HepG2 (cell line): ENCODE results near the gene RNASE11. TPM values are rescaled to one million over a fixed set of nuclear protein-coding genes. Genes with fewer than 3 reads are reported as not detected.

Experiments
- AKNA ChIP-seq: sonication (generic); formaldehyde crosslinking; IDR thresholded peaks from 2 replicates; pipeline ENCODE4 v1.4.0; 2020; ENCODE audit warnings: missing genetic modification reagents, borderline replicate concordance
- CREB3 ChIP-seq: sonication (generic); formaldehyde crosslinking; IDR thresholded peaks from 2 replicates; pipeline ENCODE4 v1.5.0; 2020; ENCODE audit warnings: missing genetic modification reagents
- GRHL1 ChIP-seq: sonication (generic); formaldehyde crosslinking; conservative IDR thresholded peaks from 2 replicates; pipeline ENCODE4 v1.8.0; 2022; ENCODE audit warnings: missing genetic modification reagents
- HMGA1 ChIP-seq: sonication (generic); formaldehyde crosslinking; conservative IDR thresholded peaks from 2 replicates; pipeline ENCODE4 v1.4.0; 2020; ENCODE audit warnings: missing genetic modification reagents
- MIXL1 ChIP-seq: IDR thresholded peaks from 2 replicates; pipeline ENCODE4 v1.6.1; 2016
- MTA3 ChIP-seq: sonication (generic); formaldehyde crosslinking; IDR thresholded peaks from 2 replicates; pipeline ENCODE4 v1.4.0; 2020; ENCODE audit warnings: missing genetic modification reagents
- NFIB ChIP-seq: sonication (generic); formaldehyde crosslinking; IDR thresholded peaks from 2 replicates; pipeline ENCODE4 v1.9.0; 2021; ENCODE audit warnings: missing genetic modification reagents, mild to moderate bottlenecking, borderline replicate concordance
- SMAD3 ChIP-seq: sonication (generic); formaldehyde crosslinking; IDR thresholded peaks from 2 replicates; pipeline ENCODE4 v1.4.0; 2020; ENCODE audit warnings: missing genetic modification reagents
- THAP11 ChIP-seq: IDR thresholded peaks from 2 replicates; pipeline ENCODE4 v1.6.1; 2016; ENCODE audit warnings: missing biosample characterization, missing genetic modification reagents
- ZNF230 ChIP-seq: sonication (generic); formaldehyde crosslinking; IDR thresholded peaks from 2 replicates; pipeline ENCODE4 v1.4.0; 2020; ENCODE audit warnings: mild to moderate bottlenecking, missing genetic modification reagents
- ZNF232 ChIP-seq: sonication (generic); formaldehyde crosslinking; IDR thresholded peaks from 2 replicates; pipeline ENCODE4 v1.4.0; 2020; ENCODE audit warnings: missing genetic modification reagents, borderline replicate concordance
- ZNF331 ChIP-seq: sonication (generic); formaldehyde crosslinking; IDR thresholded peaks from 2 replicates; pipeline ENCODE4 v1.4.0; 2020; ENCODE audit warnings: missing genetic modification reagents
- ZNF572 ChIP-seq: sonication (generic); formaldehyde crosslinking; IDR thresholded peaks from 2 replicates; pipeline ENCODE4 v1.5.1; 2020; ENCODE audit warnings: mild to moderate bottlenecking, missing genetic modification reagents
- ZNF616 ChIP-seq: sonication (generic); formaldehyde crosslinking; IDR thresholded peaks from 2 replicates; pipeline ENCODE4 v1.5.0; 2020; ENCODE audit warnings: low read depth, mild to moderate bottlenecking, missing genetic modification reagents
- ZNF670 ChIP-seq: sonication (generic); formaldehyde crosslinking; IDR thresholded peaks from 2 replicates; pipeline ENCODE4 v1.8.0; 2022; ENCODE audit warnings: mild to moderate bottlenecking, missing genetic modification reagents, borderline replicate concordance
- ZNF772 ChIP-seq: sonication (generic); formaldehyde crosslinking; IDR thresholded peaks from 2 replicates; pipeline ENCODE4 v1.5.0; 2020; ENCODE audit warnings: mild to moderate bottlenecking, missing genetic modification reagents
- ZNF775 ChIP-seq: sonication (generic); formaldehyde crosslinking; IDR thresholded peaks from 2 replicates; pipeline ENCODE4 v1.4.0; 2020; ENCODE audit warnings: missing genetic modification reagents, mild to moderate bottlenecking, moderate library complexity, borderline replicate concordance
- ZNF780A ChIP-seq: sonication (generic); formaldehyde crosslinking; IDR thresholded peaks from 2 replicates; pipeline ENCODE4 v1.8.0; 2022; ENCODE audit warnings: mild to moderate bottlenecking, missing genetic modification reagents, moderate library complexity
- ZNF839 ChIP-seq: sonication (generic); formaldehyde crosslinking; IDR thresholded peaks from 2 replicates; pipeline ENCODE4 v1.4.0; 2020; ENCODE audit warnings: missing genetic modification reagents, mild to moderate bottlenecking, borderline replicate concordance
- polyA plus RNA-seq, 8 experiments: library from polyadenylated mRNA; depleted of rRNA in 3 of 8; stranded (reverse) in 7 of 8; unstranded in 1 of 8; fragments of >200 nt; fragmentation: Illumina TruSeq in 4 of 8; extraction: Trizol in 4 of 8; gene quantifications; 2 replicates each; pipeline versions ENCODE4 v1.2.1 to v1.2.3, GENCODE V29; 2011 to 2016; ENCODE audit warnings: low read depth in 4 of 8, missing spikeins in 1 of 8, mixed read lengths in 1 of 8; ENCODE audit not compliant: insufficient read depth in 1 of 8
- total RNA-seq, 5 experiments: library from RNA; depleted of rRNA; stranded (reverse); fragments of >200 nt; fragmentation: Illumina TruSeq; extraction: Trizol; gene quantifications; 2 replicates each; pipeline ENCODE4 v1.2.3, GENCODE V29; 2016; ENCODE audit warnings: low read depth in 1 of 5
- TF ChIP-seq, protein P1 (sequence below): IDR thresholded peaks from 2 replicates; pipeline ENCODE4 v1.6.1; 2016; ENCODE audit warnings: control low read depth
- TF ChIP-seq, protein P2 (sequence below): IDR thresholded peaks from 2 replicates; pipeline ENCODE4 v1.6.1; 2016; ENCODE audit warnings: missing genetic modification reagents, missing compliant biosample characterization

The RNASE11 gene
- total and polyA plus RNA-seq, 2 of the 13 experiments (the other 11 are each of a cell fraction or from before 2014, with no cell fraction given), result not detected

DNA sequence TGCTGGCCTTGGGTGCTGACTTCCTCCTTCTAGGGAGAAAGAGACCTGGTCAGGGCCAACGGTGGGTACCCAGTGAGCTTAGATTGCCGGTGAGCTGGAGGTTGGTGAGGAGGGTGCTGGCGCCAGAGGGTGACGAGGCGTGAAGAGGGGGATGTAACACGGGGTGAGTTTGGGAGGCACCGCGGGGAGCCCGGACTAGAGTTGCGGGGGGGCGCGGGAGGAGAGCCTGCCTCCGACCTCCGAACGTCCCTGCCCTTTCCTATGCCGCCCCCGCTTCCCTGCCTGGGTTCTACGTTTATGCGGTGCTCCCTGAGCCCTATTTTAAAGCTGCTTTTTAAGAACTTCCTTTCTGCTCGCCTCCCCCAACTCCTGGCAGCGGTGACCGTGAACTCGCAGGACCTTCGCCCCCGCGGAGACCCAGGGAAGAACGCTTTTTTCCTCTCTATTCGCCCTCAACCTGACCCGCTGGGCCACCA, 35.1 kb upstream of the RNASE11 start (continued):
- TF ChIP-seq, protein P1, sequence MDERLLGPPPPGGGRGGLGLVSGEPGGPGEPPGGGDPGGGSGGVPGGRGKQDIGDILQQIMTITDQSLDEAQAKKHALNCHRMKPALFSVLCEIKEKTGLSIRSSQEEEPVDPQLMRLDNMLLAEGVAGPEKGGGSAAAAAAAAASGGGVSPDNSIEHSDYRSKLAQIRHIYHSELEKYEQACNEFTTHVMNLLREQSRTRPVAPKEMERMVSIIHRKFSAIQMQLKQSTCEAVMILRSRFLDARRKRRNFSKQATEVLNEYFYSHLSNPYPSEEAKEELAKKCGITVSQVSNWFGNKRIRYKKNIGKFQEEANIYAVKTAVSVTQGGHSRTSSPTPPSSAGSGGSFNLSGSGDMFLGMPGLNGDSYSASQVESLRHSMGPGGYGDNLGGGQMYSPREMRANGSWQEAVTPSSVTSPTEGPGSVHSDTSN (CRISPR knock-in tag), result no peak
- TF ChIP-seq NFIB (CRISPR knock-in tag), result no peak
- no peak for TF ChIP-seq MTA3 (CRISPR knock-in tag)
- TF ChIP-seq ZNF775, result no peak
- no peak for TF ChIP-seq ZNF230 (CRISPR knock-in tag)
- TF ChIP-seq ZNF232 (CRISPR knock-in tag), result no peak
- no peak for TF ChIP-seq CREB3 (CRISPR knock-in tag)
- no peak for TF ChIP-seq ZNF331 (CRISPR knock-in tag)
- TF ChIP-seq ZNF572 (CRISPR knock-in tag), result no peak
- TF ChIP-seq ZNF780A (CRISPR knock-in tag), result no peak
- no peak for TF ChIP-seq HMGA1 (CRISPR knock-in tag)
- TF ChIP-seq GRHL1 (CRISPR knock-in tag), result no peak
- TF ChIP-seq ZNF772, result no peak
- no peak for TF ChIP-seq AKNA (CRISPR knock-in tag)
- TF ChIP-seq MIXL1 (CRISPR knock-in tag), result no peak
- no peak for TF ChIP-seq THAP11 (CRISPR knock-in tag)
- TF ChIP-seq, protein P2, sequence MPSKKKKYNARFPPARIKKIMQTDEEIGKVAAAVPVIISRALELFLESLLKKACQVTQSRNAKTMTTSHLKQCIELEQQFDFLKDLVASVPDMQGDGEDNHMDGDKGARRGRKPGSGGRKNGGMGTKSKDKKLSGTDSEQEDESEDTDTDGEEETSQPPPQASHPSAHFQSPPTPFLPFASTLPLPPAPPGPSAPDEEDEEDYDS, result no peak
- TF ChIP-seq ZNF670, result no peak
- no peak for TF ChIP-seq ZNF616 (CRISPR knock-in tag)
- no peak for TF ChIP-seq ZNF839
- TF ChIP-seq SMAD3 (CRISPR knock-in tag), result no peak
